T-helper 17 cell (primary cell): ENCODE data around the gene PRRT1B. TPM values are rescaled to one million over a fixed set of nuclear protein-coding genes. Genes with fewer than 3 reads are reported as not detected.
A peak's percentile ranks its signal among the peaks of the same experiment; 100 is the strongest.
"Not testable (repeated sequence)": the region's sequence is repeated elsewhere in the genome, so short reads cannot be mapped to it uniquely, and the experiment has no call there.

Experiments used
- ATAC-seq: fragments of 150-1000 bp; cut with Tn5 transposase; 2 replicates; pipeline ENCODE4 v1.10.0; 2021; ENCODE audit warnings: mild to moderate bottlenecking, moderate library complexity
- DNase-seq, 3 donors: peaks; one replicate each; pipeline versions ENCODE4 v3.0.0 to v3.0.0-alpha.2; 2020 to 2021
- H3K9me3 ChIP-seq: one replicate; pipeline ENCODE4 v1.7.0; 2013; ENCODE audit warnings: low read length, mild to moderate bottlenecking; ENCODE audit not compliant: control insufficient read depth, poor library complexity, severe bottlenecking
- H3K27ac Mint-ChIP-seq: one replicate; pipeline ENCODE4 v1.8.0; 2022; ENCODE audit warnings: mild to moderate bottlenecking, moderate library complexity, mixed read lengths
- H3K27me3 Mint-ChIP-seq: one replicate; pipeline ENCODE4 v1.8.0; 2022; ENCODE audit warnings: mixed read lengths
- H3K36me3 Mint-ChIP-seq: one replicate; pipeline ENCODE4 v1.8.0; 2022; ENCODE audit warnings: low read depth, mixed read lengths
- H3K4me1 Mint-ChIP-seq: one replicate; pipeline ENCODE4 v1.8.0; 2022; ENCODE audit warnings: mild to moderate bottlenecking, mixed read lengths
- H3K4me3 Mint-ChIP-seq: one replicate; pipeline ENCODE4 v1.8.0; 2022; ENCODE audit warnings: mild to moderate bottlenecking, moderate library complexity, mixed read lengths
- total RNA-seq, 4 donors: library from RNA in 2 of 4; stranded (reverse) in 2 of 4; gene quantifications; one replicate each; pipeline ENCODE4 v1.2.3 and lab custom pipeline; 2022 to 2026

Gene PRRT1B
- total RNA-seq, 2 donors from 2014 or later, result not detected

- H3K27ac Mint-ChIP-seq, H3K4me1 Mint-ChIP-seq, H3K36me3 Mint-ChIP-seq, H3K27me3 Mint-ChIP-seq, DNase-seq, H3K4me3 Mint-ChIP-seq, H3K9me3 ChIP-seq, ATAC-seq: not testable (repeated sequence)
These were observed 29.7 kb upstream of the PRRT1B start for GRCh38 chr9:131515559-131516031.

- no peaks in the 10 kb centered on the region for H3K9me3 ChIP-seq
- H3K27ac Mint-ChIP-seq, result no peak overlapping the region
- no peaks in the 10 kb centered on the region for H3K27me3 Mint-ChIP-seq
- DNase-seq, result no peak
- H3K36me3 Mint-ChIP-seq, result no peaks in the 10 kb centered on the region
- H3K4me1 Mint-ChIP-seq, result no peaks in the 10 kb centered on the region
- ATAC-seq, result no peak
- H3K4me3 Mint-ChIP-seq, result no peak overlapping the region
These were observed 29.2 kb upstream of the PRRT1B start for GRCh38 chr9:131516100-131516499.

GRCh38 chr9:131516930-131517329, 28.4 kb upstream of the PRRT1B start:
- DNase-seq (no peak), ATAC-seq (no peak)
- H3K36me3 Mint-ChIP-seq, result no peaks in the 10 kb centered on the region
- no peaks in the 10 kb centered on the region for H3K27me3 Mint-ChIP-seq
- no peak overlapping the region for H3K4me3 Mint-ChIP-seq
- no peak overlapping the region for H3K27ac Mint-ChIP-seq
- no peaks in the 10 kb centered on the region for H3K9me3 ChIP-seq
- peaks cover 2% of the 10 kb centered on the region for H3K4me1 Mint-ChIP-seq

GRCh38 chr9:131517761-131518190, 27.5 kb upstream of the PRRT1B start:
- peaks cover 3% of the 10 kb centered on the region for H3K36me3 Mint-ChIP-seq

GRCh38 chr9:131518553-131518952, 26.8 kb upstream of the PRRT1B start:
- no peaks in the 10 kb centered on the region for H3K9me3 ChIP-seq
- Mint-ChIP-seq H3K27me3 (no peaks in the 10 kb centered on the region), H3K4me1 (peaks cover 2% of the 10 kb centered on the region), H3K27ac (no peak overlapping the region), H3K4me3 (no peak overlapping the region), H3K36me3 (peaks cover 3% of the 10 kb centered on the region)
- DNase-seq, result no peak
- no peak for ATAC-seq

More at GRCh38 chr9:131517761-131518190, 27.5 kb upstream of the PRRT1B start:
- H3K9me3 ChIP-seq, result no peaks in the 10 kb centered on the region
- H3K4me1 Mint-ChIP-seq, result peaks cover 2% of the 10 kb centered on the region
- DNase-seq (no peak), ATAC-seq (no peak)
- no peak overlapping the region for H3K4me3 Mint-ChIP-seq
- H3K27me3 Mint-ChIP-seq, result no peaks in the 10 kb centered on the region
- H3K27ac Mint-ChIP-seq, result no peak overlapping the region

GRCh38 chr9:131520503-131520902, 24.8 kb upstream of the PRRT1B start:
- Mint-ChIP-seq H3K27me3 (no peaks in the 10 kb centered on the region), H3K4me3 (no peak overlapping the region)

GRCh38 chr9:131521203-131521602, 24.1 kb upstream of the PRRT1B start:
- peaks cover 3% of the 10 kb centered on the region for H3K36me3 Mint-ChIP-seq

More at GRCh38 chr9:131520503-131520902, 24.8 kb upstream of the PRRT1B start:
- H3K9me3 ChIP-seq, result no peaks in the 10 kb centered on the region
- no peak for ATAC-seq
- Mint-ChIP-seq H3K4me1 (peaks cover 2% of the 10 kb centered on the region), H3K27ac (peak overlapping the region; percentile 21), H3K36me3 (peaks cover 3% of the 10 kb centered on the region)
- no peak for DNase-seq

GRCh38 chr9:131521822-131522221, 23.5 kb upstream of the PRRT1B start:
- DNase-seq, result no peak
- no peaks in the 10 kb centered on the region for H3K27me3 Mint-ChIP-seq
- H3K4me3 Mint-ChIP-seq, result no peak overlapping the region
- H3K4me1 Mint-ChIP-seq, result peaks cover 2% of the 10 kb centered on the region
- H3K27ac Mint-ChIP-seq, result no peak overlapping the region
- no peaks in the 10 kb centered on the region for H3K9me3 ChIP-seq
- H3K36me3 Mint-ChIP-seq, result peaks cover 3% of the 10 kb centered on the region
- ATAC-seq, result no peak

More at GRCh38 chr9:131521203-131521602, 24.1 kb upstream of the PRRT1B start:
- DNase-seq (no peak), ATAC-seq (no peak)
- no peaks in the 10 kb centered on the region for H3K9me3 ChIP-seq
- H3K27me3 Mint-ChIP-seq, result no peaks in the 10 kb centered on the region
- peaks cover 2% of the 10 kb centered on the region for H3K4me1 Mint-ChIP-seq
- no peak overlapping the region for H3K27ac Mint-ChIP-seq
- H3K4me3 Mint-ChIP-seq, result no peak overlapping the region

GRCh38 chr9:131522257-131523085, 22.9 kb upstream of the PRRT1B start:
- Mint-ChIP-seq H3K27me3 (no peaks in the 10 kb centered on the region), H3K36me3 (peaks cover 3% of the 10 kb centered on the region), H3K4me3 (no peak overlapping the region), H3K4me1 (peaks cover 2% of the 10 kb centered on the region), H3K27ac (no peak overlapping the region)
- ATAC-seq (no peak), DNase-seq (no peak)
- no peaks in the 10 kb centered on the region for H3K9me3 ChIP-seq

- Mint-ChIP-seq H3K27me3 (no peaks in the 10 kb centered on the region), H3K36me3 (peaks cover 3% of the 10 kb centered on the region), H3K4me3 (no peak overlapping the region), H3K4me1 (peaks cover 2% of the 10 kb centered on the region), H3K27ac (no peak overlapping the region)
- no peaks in the 10 kb centered on the region for H3K9me3 ChIP-seq
- no peak for ATAC-seq
- DNase-seq, result no peak
These were observed 22.3 kb upstream of the PRRT1B start for GRCh38 chr9:131523086-131523388.

GRCh38 chr9:131523451-131524435, 21.6 kb upstream of the PRRT1B start:
- ATAC-seq (no peak), DNase-seq (no peak)
- Mint-ChIP-seq H3K36me3 (peaks cover 3% of the 10 kb centered on the region), H3K27ac (peak overlapping the region; percentile 47), H3K27me3 (no peaks in the 10 kb centered on the region), H3K4me1 (peaks cover 2% of the 10 kb centered on the region), H3K4me3 (no peak overlapping the region)
- no peaks in the 10 kb centered on the region for H3K9me3 ChIP-seq

GRCh38 chr9:131524665-131525315, 20.5 kb upstream of the PRRT1B start:
- Mint-ChIP-seq H3K27ac (peak overlapping the region; percentile 47), H3K4me1 (peaks cover 2% of the 10 kb centered on the region), H3K4me3 (no peak overlapping the region), H3K36me3 (peaks cover 3% of the 10 kb centered on the region), H3K27me3 (no peaks in the 10 kb centered on the region)
- DNase-seq, result no peak
- no peaks in the 10 kb centered on the region for H3K9me3 ChIP-seq
- no peak for ATAC-seq
